ENCODE results near the gene DLGAP4.
A peak's percentile ranks its signal among the peaks of the same experiment; 100 is the strongest.

Gene DLGAP4

DNA sequence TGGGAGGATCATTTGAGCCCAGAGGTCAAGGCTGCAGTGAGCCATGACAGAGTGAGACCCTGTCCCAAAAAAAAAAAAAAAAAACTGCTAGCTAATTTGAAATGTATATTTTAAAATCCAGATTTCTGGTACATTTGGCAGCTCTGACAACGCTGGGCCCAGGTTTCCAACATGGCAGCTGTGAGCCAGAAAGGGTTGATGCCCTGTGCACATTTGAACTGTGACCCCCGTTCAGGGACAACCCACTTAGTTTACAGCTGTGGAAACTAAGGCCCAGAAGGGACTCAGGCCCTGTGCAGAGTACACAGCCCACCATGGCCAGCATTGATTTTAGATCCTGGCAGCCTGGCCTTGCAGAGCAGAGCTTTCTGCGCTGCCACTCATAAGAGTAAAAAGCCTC is 179.1 kb downstream of the DLGAP4 start (continued):
- TF ChIP-seq PPARA (CRISPR knock-in tag; IDR thresholded peaks at IDR 0.05; ENCODE audit: borderline replicate concordance), result no peak
- no peak for TF ChIP-seq ZFP3 (CRISPR knock-in tag; IDR thresholded peaks at IDR 0.05)
- TF ChIP-seq BACH2 (CRISPR knock-in tag; IDR thresholded peaks at IDR 0.05; ENCODE audit: borderline replicate concordance), result no peak
- TF ChIP-seq TCF4 (CRISPR knock-in tag; IDR thresholded peaks at IDR 0.05; ENCODE audit: borderline replicate concordance), result no peak
- TF ChIP-seq, protein P1, sequence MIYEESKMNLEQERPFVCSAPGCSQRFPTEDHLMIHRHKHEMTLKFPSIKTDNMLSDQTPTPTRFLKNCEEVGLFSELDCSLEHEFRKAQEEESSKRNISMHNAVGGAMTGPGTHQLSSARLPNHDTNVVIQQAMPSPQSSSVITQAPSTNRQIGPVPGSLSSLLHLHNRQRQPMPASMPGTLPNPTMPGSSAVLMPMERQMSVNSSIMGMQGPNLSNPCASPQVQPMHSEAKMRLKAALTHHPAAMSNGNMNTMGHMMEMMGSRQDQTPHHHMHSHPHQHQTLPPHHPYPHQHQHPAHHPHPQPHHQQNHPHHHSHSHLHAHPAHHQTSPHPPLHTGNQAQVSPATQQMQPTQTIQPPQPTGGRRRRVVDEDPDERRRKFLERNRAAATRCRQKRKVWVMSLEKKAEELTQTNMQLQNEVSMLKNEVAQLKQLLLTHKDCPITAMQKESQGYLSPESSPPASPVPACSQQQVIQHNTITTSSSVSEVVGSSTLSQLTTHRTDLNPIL (CRISPR knock-in tag; IDR thresholded peaks at IDR 0.05; ENCODE audit: low read depth), result no peak
- TF ChIP-seq ZFP30 (CRISPR knock-in tag; IDR thresholded peaks at IDR 0.05), result no peak
- no peak for TF ChIP-seq ISL1 (CRISPR knock-in tag; IDR thresholded peaks at IDR 0.05)
- no peak for TF ChIP-seq ARNTL (CRISPR knock-in tag; IDR thresholded peaks at IDR 0.05; ENCODE audit: borderline replicate concordance, low read depth)

DNA sequence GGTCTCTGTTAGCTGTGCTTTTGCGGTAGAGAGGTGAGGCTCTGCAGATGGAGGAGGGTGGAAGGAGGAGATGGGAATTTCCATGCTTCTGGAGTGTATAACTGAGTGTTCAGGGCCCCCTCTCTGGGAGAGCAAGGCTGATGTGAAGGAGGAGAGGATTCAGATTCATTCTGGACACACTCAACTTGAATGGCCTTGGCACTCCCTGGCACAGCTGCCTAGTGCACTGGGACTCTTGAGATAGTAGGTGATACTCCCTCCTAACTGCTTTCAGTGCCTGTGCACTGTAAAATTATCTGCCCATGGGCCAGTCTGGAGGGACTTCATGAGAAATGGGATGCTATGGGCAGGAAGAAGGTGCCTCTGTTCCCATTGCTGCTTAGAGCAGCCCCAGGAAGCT is 180.9 kb downstream of the DLGAP4 start:
- TF ChIP-seq TOX (CRISPR knock-in tag; IDR thresholded peaks at IDR 0.05; ENCODE audit: borderline replicate concordance), result no peak
- no peak for TF ChIP-seq SNAI2 (CRISPR knock-in tag; IDR thresholded peaks at IDR 0.05)
- TF ChIP-seq TCF4 (CRISPR knock-in tag; IDR thresholded peaks at IDR 0.05; ENCODE audit: borderline replicate concordance), result no peak
- no peak for TF ChIP-seq ZNF8 (CRISPR knock-in tag; IDR thresholded peaks at IDR 0.05)
- TF ChIP-seq OSR1 (CRISPR knock-in tag; IDR thresholded peaks at IDR 0.05), result no peak
- TF ChIP-seq BACH2 (CRISPR knock-in tag; IDR thresholded peaks at IDR 0.05; ENCODE audit: borderline replicate concordance), result no peak
- no peak for TF ChIP-seq PPARA (CRISPR knock-in tag; IDR thresholded peaks at IDR 0.05; ENCODE audit: borderline replicate concordance)
- TF ChIP-seq ZNF70 (CRISPR knock-in tag; IDR thresholded peaks at IDR 0.05), result no peak
- no peak for TF ChIP-seq ESRRG (CRISPR knock-in tag; IDR thresholded peaks at IDR 0.05)
- no peak for TF ChIP-seq ZC3H10 (CRISPR knock-in tag; IDR thresholded peaks at IDR 0.05)
- no peak for TF ChIP-seq ZFP30 (CRISPR knock-in tag; IDR thresholded peaks at IDR 0.05)
- no peak for TF ChIP-seq GLIS3 (CRISPR knock-in tag; IDR thresholded peaks at IDR 0.05)
- TF ChIP-seq, protein P2, sequence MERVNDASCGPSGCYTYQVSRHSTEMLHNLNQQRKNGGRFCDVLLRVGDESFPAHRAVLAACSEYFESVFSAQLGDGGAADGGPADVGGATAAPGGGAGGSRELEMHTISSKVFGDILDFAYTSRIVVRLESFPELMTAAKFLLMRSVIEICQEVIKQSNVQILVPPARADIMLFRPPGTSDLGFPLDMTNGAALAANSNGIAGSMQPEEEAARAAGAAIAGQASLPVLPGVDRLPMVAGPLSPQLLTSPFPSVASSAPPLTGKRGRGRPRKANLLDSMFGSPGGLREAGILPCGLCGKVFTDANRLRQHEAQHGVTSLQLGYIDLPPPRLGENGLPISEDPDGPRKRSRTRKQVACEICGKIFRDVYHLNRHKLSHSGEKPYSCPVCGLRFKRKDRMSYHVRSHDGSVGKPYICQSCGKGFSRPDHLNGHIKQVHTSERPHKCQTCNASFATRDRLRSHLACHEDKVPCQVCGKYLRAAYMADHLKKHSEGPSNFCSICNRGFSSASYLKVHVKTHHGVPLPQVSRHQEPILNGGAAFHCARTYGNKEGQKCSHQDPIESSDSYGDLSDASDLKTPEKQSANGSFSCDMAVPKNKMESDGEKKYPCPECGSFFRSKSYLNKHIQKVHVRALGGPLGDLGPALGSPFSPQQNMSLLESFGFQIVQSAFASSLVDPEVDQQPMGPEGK (CRISPR knock-in tag; IDR thresholded peaks at IDR 0.05; ENCODE audit: borderline replicate concordance), result no peak
- TF ChIP-seq, protein P3, sequence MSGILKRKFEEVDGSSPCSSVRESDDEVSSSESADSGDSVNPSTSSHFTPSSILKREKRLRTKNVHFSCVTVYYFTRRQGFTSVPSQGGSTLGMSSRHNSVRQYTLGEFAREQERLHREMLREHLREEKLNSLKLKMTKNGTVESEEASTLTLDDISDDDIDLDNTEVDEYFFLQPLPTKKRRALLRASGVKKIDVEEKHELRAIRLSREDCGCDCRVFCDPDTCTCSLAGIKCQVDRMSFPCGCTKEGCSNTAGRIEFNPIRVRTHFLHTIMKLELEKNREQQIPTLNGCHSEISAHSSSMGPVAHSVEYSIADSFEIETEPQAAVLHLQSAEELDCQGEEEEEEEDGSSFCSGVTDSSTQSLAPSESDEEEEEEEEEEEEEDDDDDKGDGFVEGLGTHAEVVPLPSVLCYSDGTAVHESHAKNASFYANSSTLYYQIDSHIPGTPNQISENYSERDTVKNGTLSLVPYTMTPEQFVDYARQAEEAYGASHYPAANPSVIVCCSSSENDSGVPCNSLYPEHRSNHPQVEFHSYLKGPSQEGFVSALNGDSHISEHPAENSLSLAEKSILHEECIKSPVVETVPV (CRISPR knock-in tag; IDR thresholded peaks at IDR 0.05), result no peak
- TF ChIP-seq RARB (CRISPR knock-in tag; IDR thresholded peaks at IDR 0.05), result no peak
- peak; percentile 32 for ATAC-seq

DNA sequence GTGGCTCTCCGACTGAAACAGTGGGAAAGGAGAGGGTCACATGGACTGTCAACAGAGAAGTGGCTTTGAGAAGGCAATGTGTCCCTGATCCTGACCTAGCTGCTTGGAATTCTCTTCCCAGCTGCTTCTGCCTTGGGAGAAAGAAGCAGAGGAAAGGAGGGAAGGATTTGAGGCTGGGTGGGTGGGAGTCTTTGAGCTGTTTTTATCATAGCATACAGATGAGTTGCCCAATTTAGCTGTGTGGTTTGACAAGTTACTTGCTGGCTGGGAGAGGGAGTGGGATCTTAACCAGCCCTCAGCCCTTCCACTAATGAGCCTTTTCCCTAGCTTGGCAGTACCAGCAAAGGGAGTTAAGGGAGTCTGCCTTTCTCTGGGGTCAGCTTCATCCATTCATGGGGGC is 184.1 kb downstream of the DLGAP4 start:
- ATAC-seq, result no peak
- no peak for TF ChIP-seq ZC3H10 (CRISPR knock-in tag; IDR thresholded peaks at IDR 0.05)
- TF ChIP-seq, protein P4, sequence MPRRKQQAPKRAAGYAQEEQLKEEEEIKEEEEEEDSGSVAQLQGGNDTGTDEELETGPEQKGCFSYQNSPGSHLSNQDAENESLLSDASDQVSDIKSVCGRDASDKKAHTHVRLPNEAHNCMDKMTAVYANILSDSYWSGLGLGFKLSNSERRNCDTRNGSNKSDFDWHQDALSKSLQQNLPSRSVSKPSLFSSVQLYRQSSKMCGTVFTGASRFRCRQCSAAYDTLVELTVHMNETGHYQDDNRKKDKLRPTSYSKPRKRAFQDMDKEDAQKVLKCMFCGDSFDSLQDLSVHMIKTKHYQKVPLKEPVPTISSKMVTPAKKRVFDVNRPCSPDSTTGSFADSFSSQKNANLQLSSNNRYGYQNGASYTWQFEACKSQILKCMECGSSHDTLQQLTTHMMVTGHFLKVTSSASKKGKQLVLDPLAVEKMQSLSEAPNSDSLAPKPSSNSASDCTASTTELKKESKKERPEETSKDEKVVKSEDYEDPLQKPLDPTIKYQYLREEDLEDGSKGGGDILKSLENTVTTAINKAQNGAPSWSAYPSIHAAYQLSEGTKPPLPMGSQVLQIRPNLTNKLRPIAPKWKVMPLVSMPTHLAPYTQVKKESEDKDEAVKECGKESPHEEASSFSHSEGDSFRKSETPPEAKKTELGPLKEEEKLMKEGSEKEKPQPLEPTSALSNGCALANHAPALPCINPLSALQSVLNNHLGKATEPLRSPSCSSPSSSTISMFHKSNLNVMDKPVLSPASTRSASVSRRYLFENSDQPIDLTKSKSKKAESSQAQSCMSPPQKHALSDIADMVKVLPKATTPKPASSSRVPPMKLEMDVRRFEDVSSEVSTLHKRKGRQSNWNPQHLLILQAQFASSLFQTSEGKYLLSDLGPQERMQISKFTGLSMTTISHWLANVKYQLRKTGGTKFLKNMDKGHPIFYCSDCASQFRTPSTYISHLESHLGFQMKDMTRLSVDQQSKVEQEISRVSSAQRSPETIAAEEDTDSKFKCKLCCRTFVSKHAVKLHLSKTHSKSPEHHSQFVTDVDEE (CRISPR knock-in tag; IDR thresholded peaks at IDR 0.05), result no peak
- TF ChIP-seq, protein P2 (CRISPR knock-in tag; IDR thresholded peaks at IDR 0.05; ENCODE audit: borderline replicate concordance), result no peak
- no peak for TF ChIP-seq RARB (CRISPR knock-in tag; IDR thresholded peaks at IDR 0.05)
- TF ChIP-seq, protein P3 (CRISPR knock-in tag; IDR thresholded peaks at IDR 0.05), result no peak
- no peak for TF ChIP-seq GLIS3 (CRISPR knock-in tag; IDR thresholded peaks at IDR 0.05)
- TF ChIP-seq ESRRG (CRISPR knock-in tag; IDR thresholded peaks at IDR 0.05), result no peak

All from SK-N-SH treated with all-trans-retinoic acid at 6 μM for 48 hours (cell line).